Tibial nerve (tissue), 4 donors: Measurements from ENCODE around the gene BMP5.

Source experiments
- EP300 ChIP-seq, 2 donors: sonication (generic); formaldehyde crosslinking; IDR thresholded peaks; one replicate each; pipeline ENCODE4 v1.6.1; 2017; ENCODE audit warnings: antibody characterized with exemption in 2 of 2, mild to moderate bottlenecking in 1 of 2
- POLR2A ChIP-seq, 2 donors: fragments of 450-650 bp; IDR thresholded peaks; one replicate each; pipeline ENCODE4 v1.6.1; 2017; ENCODE audit warnings: antibody characterized with exemption in 2 of 2, mild to moderate bottlenecking in 2 of 2, moderate library complexity in 2 of 2
- TF ChIP-seq, protein P1 (sequence below), 5 experiments: fragments of 200-600 bp in 3 of 5; fragments of 450-650 bp in 2 of 5; sonication (generic) in 3 of 5; IDR thresholded peaks; one replicate each; pipeline ENCODE4 v1.5.1; 2016 to 2019; ENCODE audit warnings: antibody characterized with exemption in 5 of 5, mild to moderate bottlenecking in 3 of 5, moderate library complexity in 2 of 5

DNA sequence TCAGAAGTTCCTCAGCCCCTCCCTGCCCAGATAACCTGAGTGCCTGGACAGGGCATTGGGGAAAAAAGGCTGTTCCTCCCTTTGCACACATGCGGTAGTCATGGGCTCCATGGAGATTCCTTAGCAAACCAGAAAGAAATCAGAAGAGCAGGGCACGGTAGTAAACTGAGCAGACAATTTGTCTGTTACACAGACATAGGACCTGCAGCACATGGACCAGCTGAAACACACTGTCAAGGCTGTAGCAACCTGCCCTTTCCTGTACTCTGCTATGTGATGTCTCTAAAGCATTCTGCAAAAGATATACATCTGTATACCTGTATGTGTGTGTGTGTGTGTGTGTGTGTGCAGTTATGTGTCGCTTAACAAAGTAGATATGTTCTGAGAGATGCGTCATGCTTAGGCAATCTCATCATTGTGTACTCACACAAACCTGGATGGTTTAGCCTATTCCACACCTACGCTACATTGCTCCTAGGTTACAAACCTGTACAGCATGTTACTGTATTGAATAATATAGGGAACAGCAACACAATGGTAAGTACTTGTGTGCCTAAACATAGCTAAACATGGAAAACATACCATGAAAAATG is 44.4 kb upstream of the BMP5 start:
- TF ChIP-seq, protein P1, sequence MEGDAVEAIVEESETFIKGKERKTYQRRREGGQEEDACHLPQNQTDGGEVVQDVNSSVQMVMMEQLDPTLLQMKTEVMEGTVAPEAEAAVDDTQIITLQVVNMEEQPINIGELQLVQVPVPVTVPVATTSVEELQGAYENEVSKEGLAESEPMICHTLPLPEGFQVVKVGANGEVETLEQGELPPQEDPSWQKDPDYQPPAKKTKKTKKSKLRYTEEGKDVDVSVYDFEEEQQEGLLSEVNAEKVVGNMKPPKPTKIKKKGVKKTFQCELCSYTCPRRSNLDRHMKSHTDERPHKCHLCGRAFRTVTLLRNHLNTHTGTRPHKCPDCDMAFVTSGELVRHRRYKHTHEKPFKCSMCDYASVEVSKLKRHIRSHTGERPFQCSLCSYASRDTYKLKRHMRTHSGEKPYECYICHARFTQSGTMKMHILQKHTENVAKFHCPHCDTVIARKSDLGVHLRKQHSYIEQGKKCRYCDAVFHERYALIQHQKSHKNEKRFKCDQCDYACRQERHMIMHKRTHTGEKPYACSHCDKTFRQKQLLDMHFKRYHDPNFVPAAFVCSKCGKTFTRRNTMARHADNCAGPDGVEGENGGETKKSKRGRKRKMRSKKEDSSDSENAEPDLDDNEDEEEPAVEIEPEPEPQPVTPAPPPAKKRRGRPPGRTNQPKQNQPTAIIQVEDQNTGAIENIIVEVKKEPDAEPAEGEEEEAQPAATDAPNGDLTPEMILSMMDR (IDR thresholded peaks at IDR 0.05): no peak
- TF ChIP-seq POLR2A (IDR thresholded peaks at IDR 0.05): no peak
- TF ChIP-seq EP300 (IDR thresholded peaks at IDR 0.05): no peak
